Activated CD4-positive, alpha-beta T cell treated with anti-CD3 and anti-CD28 coated beads, Interleukin-10, Interleukin-2, amounts not matched to agents 100 ng/mL and 50 ng/mL, durations not matched to agents 16 hours and 8 hours (primary cell): ENCODE data around the gene EML3.
A peak's percentile ranks its signal among the peaks of the same experiment; 100 is the strongest.
"Not testable (repeated sequence)": the region's sequence is repeated elsewhere in the genome, so short reads cannot be mapped to it uniquely, and the experiment has no call there.

ENCODE experiments used
- DNase-seq: peaks from one replicate; pipeline ENCODE4 v3.0.0-alpha.2; 2020

EML3 gene

DNA sequence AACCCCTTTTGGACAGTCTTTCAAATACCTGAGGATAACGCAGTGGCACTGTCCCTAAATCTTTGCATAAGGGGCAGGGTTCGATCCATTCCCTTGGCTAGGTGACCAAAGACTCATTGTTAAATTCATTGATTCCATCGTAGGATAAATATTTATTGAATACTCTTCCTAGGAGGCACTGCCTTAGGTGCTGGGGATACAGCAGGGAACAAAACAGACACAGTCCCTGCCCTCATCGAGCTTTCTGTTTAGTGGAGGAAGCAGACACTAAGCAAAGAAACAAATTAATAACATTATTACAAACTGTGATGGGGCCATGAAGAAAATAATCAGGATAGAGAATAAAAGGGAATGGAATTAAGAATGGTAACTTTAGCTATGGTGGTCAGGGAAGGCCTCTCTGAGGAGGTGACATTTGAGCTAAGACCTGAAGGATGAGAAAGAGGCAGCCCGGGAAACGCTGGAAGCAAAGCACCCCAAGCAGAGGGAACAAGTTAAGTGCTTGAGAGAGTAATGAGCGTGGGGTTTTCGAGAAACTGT, 8.5 kb upstream of the EML3 start:
- no peak for DNase-seq

DNA sequence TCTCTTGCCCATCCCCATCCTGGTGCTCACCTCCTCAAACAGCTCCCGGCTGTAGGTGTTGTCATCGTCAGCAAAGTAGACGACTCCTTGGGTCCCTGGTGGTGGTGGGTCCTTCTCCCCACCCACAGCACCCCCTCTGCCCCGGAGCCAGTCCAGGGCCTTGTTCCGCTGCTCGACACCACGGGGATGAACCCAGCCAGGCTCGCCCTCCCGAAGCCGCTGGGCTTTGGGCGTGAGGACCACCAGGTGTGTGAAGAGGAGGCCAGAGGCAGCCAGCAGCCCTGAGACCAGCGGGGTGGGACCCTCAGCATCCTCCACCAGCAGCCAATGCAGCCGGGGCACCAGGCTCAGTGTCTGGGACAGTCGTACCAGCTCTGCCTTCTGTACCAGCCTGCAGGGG, 4.4 kb upstream of the EML3 start:
- DNase-seq, result not testable (repeated sequence)

DNA sequence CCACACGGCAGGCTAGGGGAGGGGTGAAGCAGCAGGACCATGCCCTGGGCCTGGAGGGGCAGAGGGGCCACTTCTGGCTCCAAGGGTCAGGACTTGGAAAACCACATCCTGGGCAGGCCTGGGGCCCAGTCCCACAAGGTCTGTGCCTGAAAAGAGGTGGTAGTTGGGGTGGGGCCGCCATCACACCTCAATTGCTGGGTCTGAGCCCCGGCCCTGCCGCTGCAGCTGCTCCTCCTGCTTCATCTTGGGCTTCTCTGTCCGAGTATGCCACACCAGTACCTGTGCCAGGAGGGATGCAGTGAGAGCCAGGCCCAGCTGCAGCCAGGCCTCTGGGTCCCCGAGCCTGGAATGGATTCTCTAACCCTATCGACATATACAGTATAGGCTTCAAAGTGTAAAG, 2.9 kb upstream of the EML3 start:
- DNase-seq, result no peak

DNA sequence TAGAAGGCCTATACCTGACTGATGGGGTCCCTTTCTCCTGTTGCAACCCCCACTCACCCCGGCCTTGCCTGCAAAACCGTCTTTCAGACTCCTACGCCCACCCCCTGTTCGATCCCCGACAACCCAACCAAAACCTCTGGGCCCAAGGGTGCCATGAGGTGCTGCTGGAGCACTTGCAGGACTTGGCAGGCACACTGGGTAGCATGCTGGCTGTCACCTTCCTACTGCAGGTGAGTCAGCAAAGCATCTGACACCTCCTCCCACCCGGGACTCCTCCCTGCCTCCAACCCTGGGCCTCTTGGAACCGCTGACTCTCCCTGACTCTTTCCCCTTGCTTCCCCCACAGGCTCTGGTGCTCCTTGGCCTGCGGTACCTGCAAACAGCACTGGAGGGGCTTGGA, 1.7 kb upstream of the EML3 start:
- peak; percentile 57 for DNase-seq

DNA sequence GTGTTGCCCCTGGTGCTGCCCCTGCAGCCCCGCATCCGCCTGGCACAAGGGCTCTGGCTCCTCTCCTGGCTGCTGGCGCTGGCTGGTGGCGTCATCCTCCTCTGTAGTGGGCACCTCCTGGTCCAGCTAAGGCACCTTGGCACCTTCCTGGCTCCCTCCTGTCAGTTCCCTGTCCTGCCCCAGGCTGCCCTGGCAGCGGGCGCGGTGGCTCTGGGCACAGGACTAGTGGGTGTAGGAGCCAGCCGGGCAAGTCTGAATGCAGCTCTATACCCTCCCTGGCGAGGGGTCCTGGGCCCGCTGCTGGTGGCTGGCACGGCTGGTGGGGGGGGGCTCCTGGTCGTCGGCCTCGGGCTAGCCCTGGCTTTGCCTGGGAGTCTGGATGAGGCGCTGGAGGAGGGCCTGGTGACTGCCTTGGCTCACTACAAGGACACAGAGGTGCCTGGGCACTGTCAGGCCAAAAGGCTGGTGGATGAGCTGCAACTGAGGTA, 760 bp upstream of the EML3 start:
- no peak for DNase-seq

DNA sequence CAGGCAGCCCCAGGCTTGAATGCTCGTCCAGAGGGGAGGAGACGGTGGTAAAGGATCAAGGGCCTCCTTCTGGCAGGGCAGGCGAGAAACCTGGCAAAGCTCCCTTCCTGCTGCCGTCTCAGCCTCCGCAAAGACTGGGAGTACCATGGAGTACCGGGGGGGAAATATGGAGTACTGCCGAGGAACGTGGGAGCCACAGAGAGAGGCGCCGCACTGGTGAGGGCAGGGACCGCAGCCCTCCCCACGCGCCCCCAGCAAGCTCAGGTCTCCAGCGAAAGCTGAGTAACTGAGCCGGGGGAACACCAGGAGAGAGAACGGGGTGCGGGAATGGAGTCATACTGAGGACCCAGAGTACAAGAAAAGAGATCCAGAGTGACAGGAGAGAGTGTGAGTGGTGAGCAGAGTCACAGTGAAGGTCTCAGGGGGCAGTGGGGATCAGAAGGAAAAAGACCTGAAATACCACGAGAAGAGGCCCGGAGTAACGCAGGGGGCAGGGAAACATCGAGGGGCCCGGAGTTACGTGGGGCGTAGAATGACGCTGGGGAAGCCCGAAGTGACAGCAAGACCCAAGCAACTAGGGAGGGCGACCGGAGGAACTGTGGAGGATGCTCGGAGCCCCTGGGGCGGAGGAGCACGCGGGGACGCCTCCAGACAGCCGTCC, 740 bp downstream of the EML3 start:
- peak; percentile 39 for DNase-seq

DNA sequence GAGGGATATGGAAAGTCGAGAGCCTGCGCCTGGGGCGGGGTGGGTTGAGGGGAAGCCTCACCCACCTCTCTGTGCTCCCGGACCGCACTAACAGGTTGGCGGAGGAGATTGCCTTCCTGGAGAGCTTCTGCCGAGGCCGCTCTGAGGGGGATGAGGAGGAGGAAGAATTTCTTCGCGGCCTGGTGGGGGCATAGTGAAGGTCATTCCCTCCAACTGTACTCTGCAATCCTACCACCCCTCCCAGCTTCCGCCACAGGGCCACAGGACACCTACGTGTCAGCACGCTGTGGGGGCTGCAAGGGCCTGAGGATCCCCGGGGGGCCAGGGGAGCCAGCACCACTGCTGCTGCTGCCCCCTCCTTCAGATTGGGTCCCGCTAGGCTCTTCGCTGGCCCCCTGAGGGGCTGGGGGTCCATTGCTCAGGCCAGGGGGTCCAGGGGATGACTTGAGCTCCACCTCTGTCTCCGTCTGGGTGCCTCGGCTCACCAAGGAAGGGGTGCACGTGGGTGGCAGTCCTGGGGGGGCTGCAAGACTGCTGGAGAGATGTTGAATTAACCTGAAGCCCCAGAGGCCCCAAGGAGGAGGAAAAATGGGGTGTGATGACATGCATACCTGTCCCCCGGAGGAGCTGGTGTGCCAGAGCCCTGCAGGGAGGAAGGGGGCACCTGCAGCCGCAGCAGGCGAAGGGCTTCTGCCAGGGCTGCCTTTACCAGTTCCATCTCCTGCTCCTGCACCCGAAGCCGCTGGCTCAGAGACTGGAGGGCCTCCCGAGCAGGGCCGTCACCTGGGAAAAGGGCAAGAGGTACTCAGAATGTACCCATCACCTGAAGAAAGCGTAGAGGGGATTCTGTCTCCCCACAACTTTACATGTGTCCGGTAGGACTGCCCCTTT, 1.5 kb downstream of the EML3 start:
- DNase-seq, result no peak

DNA sequence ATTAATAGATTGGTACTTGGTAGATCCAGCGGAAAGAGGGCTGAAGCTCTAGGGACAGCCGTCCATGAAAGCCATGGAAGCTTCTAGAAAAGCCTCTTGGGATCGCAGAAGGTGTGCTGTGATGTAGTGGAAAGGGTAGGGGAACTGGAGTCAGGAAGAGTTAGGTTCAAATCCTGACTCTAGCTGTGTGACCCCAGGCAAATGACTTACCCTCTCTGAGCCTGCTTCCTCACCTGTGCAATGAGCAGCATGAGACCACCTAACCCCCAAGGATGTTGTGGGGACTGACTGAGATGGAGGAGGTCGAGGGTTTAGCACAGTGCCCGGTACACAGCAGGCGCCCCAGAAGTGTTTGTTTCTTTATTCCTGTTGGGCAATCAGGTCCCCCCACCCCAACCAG, 2.2 kb downstream of the EML3 start:
- no peak for DNase-seq

DNA sequence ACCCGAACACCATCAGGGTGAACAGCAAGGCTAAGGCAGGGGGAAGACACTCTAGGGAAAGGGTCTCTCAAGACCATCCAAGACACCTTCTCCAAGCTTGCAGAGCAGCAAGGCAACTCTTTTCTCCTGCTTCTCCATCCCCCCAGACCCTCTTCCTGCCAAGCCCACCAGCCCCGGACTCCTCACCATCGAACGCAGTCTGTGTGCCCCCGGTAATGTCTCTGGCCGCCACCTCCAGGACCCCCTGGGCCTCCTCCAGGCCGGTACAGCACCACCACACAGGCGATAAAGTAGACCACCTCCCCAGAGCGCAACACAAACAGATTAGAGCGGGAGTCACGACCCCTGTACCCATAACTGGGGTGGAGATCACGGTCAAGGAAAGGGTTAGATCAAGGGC, 3.8 kb downstream of the EML3 start:
- no peak for DNase-seq

DNA sequence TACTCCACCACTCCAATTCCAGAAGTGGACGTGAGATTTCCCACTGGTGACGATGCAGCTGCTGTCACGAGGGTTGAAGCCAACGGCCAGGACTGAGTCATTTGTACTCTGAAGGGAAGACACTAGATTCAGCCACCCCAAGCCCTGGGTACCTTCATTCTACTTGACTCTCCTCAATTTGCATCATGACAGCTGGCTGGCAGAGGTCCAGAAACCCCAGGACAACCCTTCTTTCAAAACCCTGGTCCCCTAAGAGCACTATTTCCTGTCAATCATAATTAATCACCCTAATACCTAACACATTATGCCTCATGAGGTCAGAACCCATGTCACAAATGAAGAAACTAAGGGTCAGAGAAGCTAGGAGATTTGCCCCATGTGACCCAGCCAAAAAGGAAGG, 4.9 kb downstream of the EML3 start:
- DNase-seq, result no peak

DNA sequence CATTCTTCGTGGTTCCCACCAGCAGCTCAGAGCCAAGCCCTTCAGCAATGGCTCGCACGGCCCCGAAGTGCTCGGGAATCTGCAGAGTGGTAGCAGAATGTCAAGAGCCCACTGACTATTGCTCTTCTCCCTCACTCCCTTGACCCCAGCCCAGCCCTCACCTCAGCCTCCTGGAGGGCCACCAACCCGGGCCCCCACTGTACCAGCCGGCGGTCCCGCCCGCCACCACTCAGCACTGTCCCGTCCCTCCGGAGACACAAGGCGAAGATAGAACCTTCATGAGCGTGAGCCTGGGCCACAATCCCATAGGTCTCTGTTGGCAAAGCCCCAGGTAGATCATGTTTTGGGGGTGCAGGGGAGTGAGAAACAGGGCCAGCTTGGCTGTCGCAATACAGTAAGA, 6.7 kb downstream of the EML3 start:
- no peak for DNase-seq

DNA sequence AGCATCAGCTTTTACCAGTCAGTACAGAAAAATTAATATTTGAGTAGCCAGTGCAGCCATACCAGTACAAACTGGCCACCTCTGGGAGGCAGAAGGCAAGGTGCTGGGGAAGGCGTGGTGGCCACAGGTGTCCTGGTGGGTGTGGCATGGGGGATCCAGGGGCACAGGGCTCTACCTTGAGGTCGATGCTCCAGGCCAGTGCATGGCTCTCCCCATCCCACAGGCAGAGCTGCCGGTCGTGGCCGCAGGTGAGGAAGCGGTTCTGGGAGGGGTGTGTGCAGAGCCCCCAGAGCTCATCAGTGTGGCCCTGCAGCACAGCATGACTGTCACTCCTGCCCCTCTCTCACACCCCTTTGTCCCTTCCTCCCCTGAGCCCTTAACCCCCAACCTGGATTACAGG, 7.1 kb downstream of the EML3 start:
- no peak for DNase-seq

DNA sequence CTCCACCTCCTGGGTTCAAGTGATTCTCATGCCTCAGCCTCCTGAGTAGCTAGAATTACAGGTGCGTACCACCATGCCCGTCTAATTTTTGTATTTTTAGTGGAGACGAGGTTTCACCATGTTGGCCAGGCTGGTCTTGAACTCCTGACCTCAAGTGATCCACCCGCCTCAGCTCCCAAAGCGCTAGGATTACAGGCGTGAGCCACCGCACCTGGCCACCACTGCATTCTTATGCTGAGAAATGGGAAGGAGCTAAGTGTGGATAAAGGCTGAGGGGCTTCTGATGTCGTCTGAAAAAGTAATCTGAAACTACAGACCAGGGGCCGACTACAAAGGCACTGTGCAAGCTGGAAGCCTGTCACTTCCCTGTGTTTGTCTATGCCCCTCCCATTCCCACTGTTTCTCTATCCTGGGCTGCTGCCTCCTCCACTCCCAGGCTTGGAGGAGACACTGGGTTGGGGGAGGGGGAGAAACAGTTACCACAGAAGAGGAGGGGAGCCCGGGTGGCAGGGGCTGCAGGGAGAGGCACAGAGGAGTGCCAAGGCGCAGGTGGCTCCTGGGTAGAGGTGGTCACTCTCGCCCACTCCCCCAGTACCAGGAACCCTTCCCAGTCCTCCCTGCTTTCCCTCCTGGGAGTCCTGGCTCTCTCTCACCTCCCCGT, 8.0 kb downstream of the EML3 start:
- DNase-seq, result no peak

DNA sequence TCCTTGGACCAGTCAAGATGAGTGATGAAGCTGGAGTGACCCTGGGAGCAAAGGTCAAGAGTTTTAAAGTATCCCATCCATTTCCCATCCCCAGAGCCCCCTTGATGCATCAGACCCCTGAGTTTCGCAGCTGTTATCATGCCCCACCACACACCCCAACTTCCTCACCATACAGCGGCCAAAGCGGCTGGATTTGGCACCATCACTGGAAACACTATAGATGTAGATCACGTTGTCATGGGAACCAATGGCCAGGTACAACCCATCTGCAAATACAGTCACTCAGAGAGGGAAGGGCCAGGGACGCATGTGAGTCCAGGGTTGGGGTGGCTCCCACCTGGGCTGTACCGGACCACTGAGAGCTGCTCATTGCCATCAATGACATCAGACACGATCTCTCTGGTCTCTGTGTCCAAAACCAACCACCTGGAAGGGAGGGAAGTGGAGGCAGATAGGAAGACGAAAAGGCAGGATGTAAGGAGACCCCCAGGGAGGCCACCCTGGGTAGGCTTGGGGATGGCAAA, 8.7 kb downstream of the EML3 start:
- DNase-seq, result no peak

DNA sequence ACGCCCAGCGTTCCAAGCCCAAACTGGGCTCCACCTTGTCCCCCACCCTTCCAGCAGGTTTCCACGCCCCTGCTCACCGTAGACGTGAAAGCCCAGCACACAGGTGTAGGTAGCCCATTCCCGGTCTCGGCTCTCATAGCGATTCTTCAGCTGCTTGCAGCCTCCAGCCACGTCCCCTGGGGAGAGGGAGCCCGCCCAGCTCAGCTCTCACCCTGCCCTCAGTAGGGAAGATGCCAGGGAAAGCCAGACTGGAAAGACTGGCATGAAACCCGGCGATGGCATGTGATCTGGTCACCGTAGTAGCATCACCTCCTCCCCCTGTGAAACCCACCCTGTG, 9.5 kb downstream of the EML3 start:
- no peak for DNase-seq

DNA sequence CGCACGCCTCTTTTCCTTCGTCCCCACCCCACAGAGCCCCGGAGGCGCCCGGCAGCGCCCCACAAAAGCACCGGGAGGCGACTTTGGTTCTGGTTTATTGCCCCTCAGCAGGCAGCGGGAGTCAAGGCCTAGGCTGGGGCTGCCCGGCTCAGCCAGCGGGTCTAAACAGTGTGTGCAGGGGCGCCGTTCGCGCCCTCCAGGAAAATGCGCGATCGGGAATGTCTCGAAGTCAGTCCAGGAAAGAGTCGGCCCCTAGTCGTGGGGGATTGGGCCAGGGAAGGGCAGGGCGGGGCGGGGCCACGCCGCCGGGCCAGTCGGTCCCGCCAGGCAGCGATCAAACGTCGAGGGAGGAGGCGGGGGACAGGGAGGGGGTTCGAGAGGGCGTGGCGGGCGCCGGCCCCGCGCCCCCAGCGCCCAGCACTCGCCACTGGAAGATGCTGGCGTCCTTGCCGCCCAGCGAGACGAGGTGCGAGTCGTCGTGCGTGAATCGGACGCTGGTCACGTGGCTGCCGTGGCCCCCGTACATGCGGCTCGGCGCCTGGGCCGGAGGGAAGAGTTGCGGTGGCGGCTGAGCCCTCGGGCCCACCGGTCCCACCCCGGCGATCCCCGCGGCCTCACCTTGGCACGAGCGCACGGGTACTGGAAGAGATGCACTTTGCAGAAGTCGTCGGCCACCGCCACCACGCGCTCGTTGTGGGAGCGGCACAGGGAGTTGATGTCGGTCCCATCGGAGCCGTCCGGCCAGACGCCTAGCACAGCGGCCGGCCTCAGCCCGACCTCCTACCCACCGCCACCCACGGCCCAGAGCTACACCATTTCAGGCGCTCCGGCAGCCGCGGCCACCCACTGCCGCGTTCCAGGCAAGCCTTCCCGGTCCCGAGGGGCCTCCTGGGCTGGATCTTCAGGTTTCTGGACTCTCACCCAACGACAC, 10.2 kb downstream of the EML3 start:
- peak; percentile 66 for DNase-seq

DNA sequence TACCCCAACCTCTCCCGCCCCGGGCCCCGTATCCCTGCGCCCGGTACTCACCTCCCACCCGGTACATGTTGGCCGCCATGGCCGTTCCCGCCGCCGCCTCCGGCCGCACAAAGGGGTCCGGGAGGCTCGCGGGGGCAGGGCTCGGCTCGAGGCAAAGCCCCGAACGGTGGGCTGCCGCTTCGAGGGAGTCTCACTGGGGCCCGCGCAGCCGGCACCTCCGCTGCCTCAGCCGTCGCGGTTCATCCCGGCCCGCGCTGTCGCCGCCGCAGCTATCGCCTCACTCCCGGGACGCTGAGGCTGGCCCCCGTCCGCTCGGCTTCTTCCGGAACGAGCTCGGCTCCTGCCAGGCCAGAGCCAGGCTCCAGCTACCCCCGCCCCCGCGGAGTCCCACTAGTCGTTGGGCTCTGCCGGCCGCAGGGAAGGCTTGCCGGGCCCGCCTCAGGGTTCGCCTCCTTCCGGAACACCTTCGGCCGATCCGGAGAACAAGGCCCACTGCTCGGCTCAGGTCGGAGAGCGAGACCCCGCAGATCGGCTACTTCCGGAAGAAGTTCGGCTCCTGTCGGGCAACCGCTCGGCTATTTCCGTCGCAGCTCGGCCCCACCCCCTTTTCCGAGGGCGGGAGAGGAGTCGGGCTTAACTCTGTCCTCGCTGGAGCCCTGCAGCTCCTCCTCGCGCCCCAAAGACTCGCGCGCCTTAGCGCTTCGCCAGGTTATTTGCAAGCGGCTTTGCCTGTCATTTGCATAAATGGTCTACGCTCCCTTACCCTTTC, 11.0 kb downstream of the EML3 start, which contains the start of gene MTA2:
Gene MTA2 (minus strand): TSS at position 494 of the 769 bp plus-strand sequence. CDS start 415 bp downstream, at position 79.
- peak; percentile 100 for DNase-seq

DNA sequence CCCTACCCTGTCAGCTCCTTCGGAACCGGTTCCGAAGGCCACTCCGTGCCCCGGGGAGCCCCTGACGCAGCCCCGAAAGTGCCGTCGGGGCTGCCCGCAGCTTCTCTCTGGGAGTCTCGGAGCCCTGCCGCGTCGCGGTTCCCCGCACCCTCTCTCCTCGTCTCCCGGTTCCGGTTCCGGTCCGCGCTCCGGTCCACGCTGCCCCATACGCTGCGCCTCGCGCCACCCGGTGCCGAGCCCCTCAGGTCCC, 11.5 kb downstream of the EML3 start:
- DNase-seq, result peak; percentile 68

DNA sequence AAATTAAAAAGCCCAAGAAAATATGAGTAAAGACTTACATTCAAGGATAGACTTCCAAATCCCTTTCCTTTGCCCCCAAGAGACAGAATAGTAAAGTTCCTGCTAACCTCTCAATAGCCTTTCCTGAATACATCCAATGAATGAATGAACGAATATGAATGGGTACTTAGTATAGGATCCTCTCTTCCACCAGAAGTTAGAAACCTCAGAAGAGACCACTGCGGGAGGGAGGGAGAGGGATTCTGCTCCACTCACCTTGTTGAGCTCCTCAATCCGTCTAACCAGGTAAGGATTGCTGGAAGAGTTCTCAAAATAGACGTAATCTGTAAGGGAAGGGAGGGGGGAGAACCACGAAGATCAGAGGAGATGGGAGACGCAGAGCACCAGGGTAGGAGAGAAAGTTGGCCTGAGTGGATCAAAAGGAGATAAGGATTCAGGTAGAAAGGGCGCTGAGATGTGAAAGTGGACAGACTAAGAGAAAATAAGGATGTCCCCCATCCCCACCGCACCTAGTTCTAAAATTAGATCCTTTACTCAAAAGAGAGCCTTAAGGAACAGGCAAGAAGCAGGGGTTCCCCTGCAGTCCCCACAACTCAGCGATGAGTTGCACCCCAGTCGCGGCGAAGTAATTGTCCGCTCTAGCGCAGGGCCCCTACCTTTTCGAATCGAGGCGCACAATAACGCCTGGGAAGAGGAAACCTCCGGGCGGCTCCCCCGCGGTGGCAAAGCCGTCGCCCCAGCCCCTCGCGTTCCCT, 12.0 kb downstream of the EML3 start:
- no peak for DNase-seq

DNA sequence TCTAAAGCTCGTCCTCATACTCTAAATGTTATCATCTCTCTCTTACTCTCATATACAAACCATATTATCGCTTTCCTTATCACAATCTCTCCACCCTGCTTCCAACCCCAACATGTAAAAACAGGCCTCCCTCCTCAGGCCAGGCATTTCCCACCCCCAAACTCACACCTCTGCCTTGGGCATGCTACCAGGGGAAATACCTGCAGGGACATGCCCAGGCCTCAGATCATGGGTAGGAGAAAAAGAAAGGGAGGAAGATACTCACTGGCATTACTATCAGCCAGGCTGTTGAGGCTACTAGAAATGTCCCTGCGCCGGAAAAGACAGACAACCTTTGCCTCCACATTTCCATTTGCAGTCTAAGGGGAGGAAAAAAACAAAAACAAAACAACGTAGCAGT, 12.7 kb downstream of the EML3 start:
- peak; percentile 47 for DNase-seq
